ENCODE data around the gene B4GAT1. TPM values are rescaled to one million over a fixed set of nuclear protein-coding genes. Genes with fewer than 3 reads are reported as not detected.

The B4GAT1 gene
- total RNA-seq, 4 donors from 2014 or later = 23.9 to 32.4 (median 30.0) TPM

DNA sequence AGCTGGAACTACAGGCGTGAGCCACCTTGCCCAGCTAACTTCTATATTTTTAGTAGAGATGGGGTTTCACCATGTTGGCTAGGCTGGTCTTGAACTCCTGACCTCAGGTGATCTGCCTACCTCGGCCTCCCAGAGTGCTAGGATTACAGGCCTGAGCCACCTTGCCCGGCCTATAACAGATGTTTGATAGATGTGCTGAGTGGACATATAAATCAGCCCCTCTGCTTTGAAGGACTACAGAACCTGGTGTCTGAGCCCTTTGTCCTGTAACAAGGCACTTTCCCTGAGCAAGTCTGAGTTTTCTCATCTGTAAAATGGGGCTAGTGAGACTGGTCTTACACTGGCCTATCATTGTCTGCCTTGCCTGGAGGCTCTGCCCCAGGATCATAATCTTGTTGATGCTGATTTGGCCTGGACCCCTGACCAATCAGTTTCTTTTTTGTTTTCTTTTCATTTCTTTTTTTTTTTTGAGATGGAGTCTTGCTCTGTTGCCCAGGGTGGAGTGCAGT lies 18.2 kb downstream of the B4GAT1 start:
- no peak overlapping the region for H3K4me3 ChIP-seq (ENCODE audit: low read depth, poor library complexity, severe bottlenecking)
- intact Hi-C loops (cut with DNase I; ENCODE audit: low total_unique reads) = no loop called here
- DNase-seq (ENCODE audit: low spot score in 2 of 2) = no peak
- no peak for TF ChIP-seq POLR2A (IDR thresholded peaks at IDR 0.05)
- TF ChIP-seq, protein P1, sequence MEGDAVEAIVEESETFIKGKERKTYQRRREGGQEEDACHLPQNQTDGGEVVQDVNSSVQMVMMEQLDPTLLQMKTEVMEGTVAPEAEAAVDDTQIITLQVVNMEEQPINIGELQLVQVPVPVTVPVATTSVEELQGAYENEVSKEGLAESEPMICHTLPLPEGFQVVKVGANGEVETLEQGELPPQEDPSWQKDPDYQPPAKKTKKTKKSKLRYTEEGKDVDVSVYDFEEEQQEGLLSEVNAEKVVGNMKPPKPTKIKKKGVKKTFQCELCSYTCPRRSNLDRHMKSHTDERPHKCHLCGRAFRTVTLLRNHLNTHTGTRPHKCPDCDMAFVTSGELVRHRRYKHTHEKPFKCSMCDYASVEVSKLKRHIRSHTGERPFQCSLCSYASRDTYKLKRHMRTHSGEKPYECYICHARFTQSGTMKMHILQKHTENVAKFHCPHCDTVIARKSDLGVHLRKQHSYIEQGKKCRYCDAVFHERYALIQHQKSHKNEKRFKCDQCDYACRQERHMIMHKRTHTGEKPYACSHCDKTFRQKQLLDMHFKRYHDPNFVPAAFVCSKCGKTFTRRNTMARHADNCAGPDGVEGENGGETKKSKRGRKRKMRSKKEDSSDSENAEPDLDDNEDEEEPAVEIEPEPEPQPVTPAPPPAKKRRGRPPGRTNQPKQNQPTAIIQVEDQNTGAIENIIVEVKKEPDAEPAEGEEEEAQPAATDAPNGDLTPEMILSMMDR (IDR thresholded peaks at IDR 0.05) = no peak
- WGBS, 2 donors = 83 to 89% methylated on average over 3 of the region's 3 CpGs

DNA sequence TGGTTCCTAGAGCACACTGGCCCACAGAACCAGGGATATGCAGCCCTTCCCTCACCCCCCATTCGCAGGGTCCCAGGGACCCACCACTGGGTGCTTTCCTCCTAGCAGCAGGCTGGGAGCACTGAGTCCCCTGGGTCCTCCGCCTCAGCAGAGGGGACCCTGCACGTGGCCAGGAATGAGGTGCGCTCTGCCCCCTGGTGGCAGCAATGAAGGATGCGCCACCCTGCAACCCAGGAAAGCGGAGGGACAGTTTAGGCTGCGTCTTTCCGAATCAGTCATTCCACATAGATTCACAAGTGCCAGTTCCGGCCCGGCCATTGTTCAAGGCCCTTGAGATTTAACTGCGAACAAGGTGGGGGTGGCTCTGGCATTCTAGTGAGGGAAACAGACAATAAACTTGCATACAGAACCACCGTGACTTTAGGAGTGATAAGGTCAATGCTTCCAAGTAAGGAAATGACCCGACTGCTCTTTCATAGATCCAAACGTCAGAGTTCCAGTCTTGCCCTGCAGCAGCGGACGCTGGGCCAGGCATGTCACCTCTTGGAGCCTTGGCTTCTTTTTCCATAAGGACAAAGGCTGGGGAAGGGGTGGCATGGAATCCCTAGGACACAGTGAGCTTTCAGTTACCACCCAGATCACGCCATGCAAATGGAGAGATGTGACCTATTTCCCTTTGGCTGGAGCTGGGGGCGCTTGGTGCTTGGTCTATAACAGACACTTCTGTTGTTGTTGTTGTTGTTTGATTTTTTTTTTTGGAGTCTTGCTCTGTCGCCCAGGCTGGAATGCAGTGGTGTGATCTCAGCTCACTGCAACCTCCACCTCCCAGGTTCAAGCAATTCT lies 18.9 kb downstream of the B4GAT1 start:
- DNase-seq (ENCODE audit: low spot score in 2 of 2) = peak; percentile 68 to 96
- intact Hi-C loops (cut with DNase I; ENCODE audit: low total_unique reads) = no loop called here
- WGBS, 2 donors = 8 to 14% methylated on average over 16 to 19 of the region's 19 CpGs
- TF ChIP-seq, protein P1 (IDR thresholded peaks at IDR 0.05) = peak in 1 of 3 donors; percentile 91
- TF ChIP-seq POLR2A (IDR thresholded peaks at IDR 0.05) = no peak
- no peak overlapping the region for H3K4me3 ChIP-seq (ENCODE audit: low read depth, poor library complexity, severe bottlenecking)

DNA sequence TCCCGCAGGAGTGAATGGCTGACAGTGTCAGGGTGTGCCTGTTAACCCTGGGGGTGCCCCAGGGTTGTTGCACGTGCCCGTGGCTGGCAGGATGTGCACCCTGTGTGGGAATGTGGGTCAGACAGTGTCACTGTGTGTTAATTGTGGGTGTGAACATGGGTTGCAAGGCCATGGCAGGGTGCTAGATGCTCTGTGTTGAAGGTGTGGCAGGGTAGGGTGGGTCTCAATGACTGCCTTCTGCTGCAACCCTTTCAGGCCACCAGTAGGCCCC lies 19.5 kb downstream of the B4GAT1 start:
- intact Hi-C loops (cut with DNase I; ENCODE audit: low total_unique reads) = no loop called here
- TF ChIP-seq, protein P1 (IDR thresholded peaks at IDR 0.05) = no peak
- no peak for TF ChIP-seq POLR2A (IDR thresholded peaks at IDR 0.05)
- peak in 1 of 2 donors; percentile 88 for DNase-seq (ENCODE audit: low spot score in 2 of 2)
- WGBS, 2 donors = 10 to 31% methylated on average over 3 of the region's 3 CpGs
- H3K4me3 ChIP-seq (ENCODE audit: low read depth, poor library complexity, severe bottlenecking) = no peak overlapping the region

DNA sequence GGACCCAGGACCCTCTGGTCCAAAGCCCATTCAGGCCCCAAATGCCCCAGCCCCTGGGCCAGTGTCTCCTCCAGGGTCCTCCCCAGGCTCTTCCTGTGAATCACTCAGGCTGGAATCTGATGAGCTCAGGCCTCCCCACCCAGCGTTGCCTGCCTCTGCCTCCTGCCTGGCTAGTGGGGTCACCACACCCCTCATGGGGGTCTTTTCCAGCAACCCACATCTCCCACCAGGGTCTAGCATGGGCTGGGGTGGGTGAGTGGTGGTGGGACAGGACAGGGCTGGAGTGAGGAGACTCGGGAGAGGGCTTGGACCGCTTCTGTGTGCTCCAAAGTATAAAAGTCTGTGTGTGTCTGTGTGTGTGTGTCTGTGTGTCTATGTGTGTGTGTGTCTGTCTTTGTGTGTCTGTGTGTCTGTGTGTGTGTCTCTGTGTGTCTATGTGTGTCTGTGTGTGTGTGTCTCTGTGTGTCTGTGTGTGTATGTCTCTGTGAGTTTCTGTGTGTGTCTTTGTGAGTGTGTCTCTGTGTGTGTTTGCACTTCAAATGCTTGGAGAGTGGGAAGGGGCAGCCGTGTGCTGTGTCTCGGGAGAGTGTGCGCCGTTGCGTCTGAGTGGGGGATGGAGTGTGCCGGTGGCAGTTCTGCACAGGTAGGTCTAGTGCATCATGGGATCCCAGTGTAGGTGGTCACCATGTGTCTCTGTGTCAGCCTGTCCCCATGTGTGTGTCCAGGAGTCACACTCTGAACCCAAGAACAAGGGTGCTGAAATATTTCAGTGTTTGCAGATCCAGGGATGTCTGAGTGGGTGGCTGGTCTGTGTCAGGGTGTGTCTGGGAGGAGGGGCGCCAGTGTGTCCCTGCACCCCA lies 20.0 kb downstream of the B4GAT1 start:
- WGBS, 2 donors = 41 to 54% methylated on average over 10 of the region's 10 CpGs
- intact Hi-C loops (cut with DNase I; ENCODE audit: low total_unique reads) = no loop called here
- no peak overlapping the region for H3K4me3 ChIP-seq (ENCODE audit: low read depth, poor library complexity, severe bottlenecking)
- TF ChIP-seq POLR2A (IDR thresholded peaks at IDR 0.05) = no peak
- TF ChIP-seq, protein P1 (IDR thresholded peaks at IDR 0.05) = no peak
- peak in 1 of 2 donors; percentile 88 for DNase-seq (ENCODE audit: low spot score in 2 of 2)

DNA sequence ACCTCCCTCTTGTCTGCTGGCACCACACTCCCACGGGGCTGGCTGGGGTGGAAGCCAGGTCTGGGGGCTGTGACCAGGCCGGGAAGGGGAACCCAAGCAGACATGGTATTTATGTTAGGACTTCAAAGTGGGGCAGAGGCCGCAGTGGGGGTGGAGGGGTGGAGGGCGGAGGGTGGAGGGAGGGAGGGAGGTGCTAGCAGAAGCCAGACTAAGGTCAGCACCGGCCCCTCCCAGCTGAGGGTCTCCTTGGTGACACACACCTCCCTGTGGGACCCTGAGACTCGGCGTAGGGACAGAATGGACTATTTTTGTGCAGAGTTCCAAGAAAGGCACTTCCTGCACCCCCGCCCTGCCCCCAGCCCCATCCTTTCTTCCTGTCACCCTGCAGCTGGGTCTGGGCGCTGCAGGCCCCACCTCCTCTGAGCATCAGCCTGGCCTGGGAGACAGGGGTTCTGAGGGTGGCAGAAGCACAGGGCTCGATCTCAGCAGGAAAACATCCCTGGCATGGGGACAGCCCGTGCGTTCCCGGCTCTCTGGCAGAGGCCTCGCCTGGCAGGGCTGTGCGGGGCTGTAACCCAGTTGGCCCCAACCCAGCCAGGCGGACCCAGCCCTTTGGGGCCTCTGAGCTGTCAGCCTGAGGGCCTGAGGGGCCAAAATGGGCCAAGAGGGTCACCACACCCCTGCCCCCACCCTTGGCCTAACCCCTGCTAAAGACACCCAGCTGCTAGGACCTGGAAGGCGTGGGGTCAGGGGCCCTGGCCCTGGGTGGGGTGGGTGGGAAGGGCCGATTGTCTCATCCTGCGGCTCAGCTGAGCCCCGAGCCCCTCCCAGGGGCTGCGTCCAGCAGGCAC lies 20.9 kb downstream of the B4GAT1 start:
- DNase-seq (ENCODE audit: low spot score in 2 of 2) = peak in 1 of 2 donors; percentile 89
- intact Hi-C loops (cut with DNase I; ENCODE audit: low total_unique reads) = no loop called here
- H3K4me3 ChIP-seq (ENCODE audit: low read depth, poor library complexity, severe bottlenecking) = no peak overlapping the region
- TF ChIP-seq, protein P1 (IDR thresholded peaks at IDR 0.05) = no peak
- TF ChIP-seq POLR2A (IDR thresholded peaks at IDR 0.05) = no peak
- WGBS, 2 donors = 30 to 34% methylated on average over 11 to 21 of the region's 21 CpGs
